Activated CD4-positive, alpha-beta memory T cell treated with anti-CD3 and anti-CD28 coated beads for 36 hours (primary cell): ENCODE data around the gene RIT2. TPM values are rescaled to one million over a fixed set of nuclear protein-coding genes. Genes with fewer than 3 reads are reported as not detected.

Experiments used
- CTCF ChIA-PET: fragments of 350-600 bp; sonication (Branson Sonifier 250); formaldehyde crosslinking; loops from one replicate; lab custom pipeline; 2021; ENCODE audit warnings: antibody characterized with exemption, inconsistent platforms; lab: Charles Lee
- POLR2A ChIA-PET: fragments of 350-600 bp; sonication (Branson Sonifier 250); formaldehyde crosslinking; loops from one replicate; lab custom pipeline; 2021; ENCODE audit warnings: antibody characterized with exemption; lab: Charles Lee
- DNase-seq: peaks from one replicate; pipeline ENCODE4 v3.0.0-alpha.2; 2020
- H3K27ac Mint-ChIP-seq: one replicate; pipeline ENCODE4 v1.8.0; 2021; ENCODE audit warnings: mixed read lengths
- H3K27me3 Mint-ChIP-seq: one replicate; pipeline ENCODE4 v1.8.0; 2021; ENCODE audit warnings: mixed read lengths
- H3K36me3 Mint-ChIP-seq: one replicate; pipeline ENCODE4 v1.8.0; 2021; ENCODE audit warnings: mixed read lengths
- H3K4me1 Mint-ChIP-seq: one replicate; pipeline ENCODE4 v1.8.0; 2021; ENCODE audit warnings: low read depth, mixed read lengths
- H3K4me3 Mint-ChIP-seq: one replicate; pipeline ENCODE4 v1.8.0; 2021; ENCODE audit warnings: mild to moderate bottlenecking, mixed read lengths
- H3K9me3 Mint-ChIP-seq: one replicate; pipeline ENCODE4 v1.8.0; 2021; ENCODE audit warnings: mixed read lengths
- intact Hi-C: fragments of 100-400 bp; cut with micrococcal nuclease; formaldehyde crosslinking; loops from one replicate; pipeline ENCODE4 v1.15.1; 2023
- total RNA-seq, 2 experiments: library from RNA; stranded (reverse); gene quantifications; one replicate each; pipeline ENCODE4 v1.2.3, GENCODE V29; 2021

RIT2 gene
- total RNA-seq, 2 experiments from 2014 or later: not detected

- no peaks in the 10 kb centered on the region for H3K4me1 Mint-ChIP-seq
- no peak overlapping the region for H3K27ac Mint-ChIP-seq
- no peak for DNase-seq
- ChIA-PET CTCF (no interaction called here), POLR2A (no interaction called here)
- intact Hi-C loops: no loop called here
- no peaks in the 10 kb centered on the region for H3K27me3 Mint-ChIP-seq
- H3K36me3 Mint-ChIP-seq: no peaks in the 10 kb centered on the region
- peaks cover 18% of the 10 kb centered on the region for H3K9me3 Mint-ChIP-seq
- no peak overlapping the region for H3K4me3 Mint-ChIP-seq
These were observed 173.6 kb downstream of the RIT2 start for GRCh38 chr18:42941860-42942259.

GRCh38 chr18:42941021-42941420, 174.5 kb downstream of the RIT2 start:
- POLR2A ChIA-PET: no interaction called here
- no peak overlapping the region for H3K4me3 Mint-ChIP-seq
- intact Hi-C loops: no loop called here
- no peaks in the 10 kb centered on the region for H3K4me1 Mint-ChIP-seq
- no peak overlapping the region for H3K27ac Mint-ChIP-seq
- no peaks in the 10 kb centered on the region for H3K27me3 Mint-ChIP-seq
- DNase-seq: no peak
- H3K36me3 Mint-ChIP-seq: no peaks in the 10 kb centered on the region
- peaks cover 20% of the 10 kb centered on the region for H3K9me3 Mint-ChIP-seq
- CTCF ChIA-PET: no interaction called here

DNA sequence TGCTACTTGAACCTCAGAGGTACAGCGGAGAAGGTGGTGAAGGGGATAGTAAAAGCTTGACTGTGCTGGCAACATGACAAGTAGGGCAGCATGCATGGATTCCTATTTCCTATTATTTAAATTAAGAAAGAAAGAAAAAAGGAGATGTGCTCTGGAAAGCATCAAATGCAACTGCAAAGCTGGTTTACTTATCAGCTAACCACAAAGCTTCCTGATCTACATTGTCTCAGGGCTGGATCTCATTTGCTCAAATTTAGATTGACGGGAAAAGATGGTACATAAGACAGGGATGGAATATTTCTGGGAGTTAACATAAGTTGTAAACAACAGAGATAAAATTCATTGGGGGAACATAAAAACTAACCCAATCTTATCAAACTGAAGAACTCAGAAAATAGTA, 178.0 kb downstream of the RIT2 start:
- Mint-ChIP-seq H3K4me1 (no peaks in the 10 kb centered on the region), H3K36me3 (no peaks in the 10 kb centered on the region), H3K9me3 (peaks cover 22% of the 10 kb centered on the region), H3K27ac (no peak overlapping the region), H3K27me3 (no peaks in the 10 kb centered on the region), H3K4me3 (no peak overlapping the region)
- POLR2A ChIA-PET: no interaction called here
- CTCF ChIA-PET: no interaction called here
- DNase-seq: no peak
- intact Hi-C loops: no loop called here

DNA sequence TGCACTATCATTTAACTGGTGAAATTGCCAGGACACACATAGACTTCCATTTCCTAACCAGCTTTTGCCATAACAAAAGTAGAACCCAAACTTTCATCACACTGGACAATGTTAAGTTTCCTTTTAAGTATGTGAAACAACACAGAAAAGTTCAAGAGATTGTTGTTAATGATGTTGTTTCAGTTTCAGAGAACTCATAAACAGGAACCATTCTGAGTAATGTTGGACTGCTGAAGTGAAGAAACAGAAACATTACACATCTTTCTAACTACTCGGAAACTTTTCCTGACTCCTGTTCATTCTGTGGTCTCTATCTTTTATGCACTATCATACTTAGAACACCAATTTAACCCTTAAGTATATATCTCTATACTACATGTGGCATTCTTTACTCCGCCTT, 179.2 kb downstream of the RIT2 start:
- Mint-ChIP-seq H3K4me1 (no peaks in the 10 kb centered on the region), H3K9me3 (peaks cover 22% of the 10 kb centered on the region), H3K27me3 (no peaks in the 10 kb centered on the region), H3K27ac (no peak overlapping the region), H3K36me3 (no peaks in the 10 kb centered on the region), H3K4me3 (no peak overlapping the region)
- no peak for DNase-seq
- ChIA-PET CTCF (no interaction called here), POLR2A (no interaction called here)
- intact Hi-C loops: no loop called here

DNA sequence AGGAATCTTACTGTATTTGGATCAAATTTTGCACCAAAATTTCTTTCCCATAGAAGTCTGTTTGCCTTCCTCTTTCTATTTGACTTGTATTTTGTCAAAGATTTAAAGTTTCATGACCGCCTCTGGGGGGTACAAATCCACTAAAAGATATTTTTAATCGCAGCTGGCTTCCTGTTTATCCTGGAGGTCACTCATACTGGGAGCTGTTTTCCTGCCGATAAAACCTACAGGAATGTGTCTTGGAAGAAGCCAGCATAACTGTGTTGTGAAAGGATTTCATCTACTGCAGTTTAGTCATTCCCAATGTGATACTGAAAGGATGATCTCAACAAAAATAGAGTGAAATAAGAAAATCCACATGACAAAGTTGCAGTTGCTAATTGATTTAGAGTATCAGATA, 184.0 kb downstream of the RIT2 start:
- no peaks in the 10 kb centered on the region for H3K27me3 Mint-ChIP-seq

DNA sequence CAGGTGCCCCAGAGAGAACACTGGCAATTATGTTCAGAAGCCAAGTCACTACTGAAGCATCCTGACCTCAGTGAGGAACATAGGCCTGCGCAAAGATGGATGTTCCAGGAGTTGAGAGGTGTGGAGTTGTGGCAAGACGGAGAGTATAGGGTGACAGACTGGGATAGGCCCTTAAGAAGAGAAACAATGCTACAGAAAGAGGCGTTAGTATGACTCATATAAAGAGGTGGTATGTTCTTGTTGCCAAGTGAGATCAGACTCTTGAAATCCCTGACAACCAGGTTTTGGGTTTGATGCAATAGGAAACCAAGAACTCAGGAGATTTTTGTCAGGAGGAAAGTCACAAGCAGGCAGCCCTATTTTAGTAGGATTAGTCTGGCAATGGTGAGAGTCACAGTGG, 185.6 kb downstream of the RIT2 start:
- CTCF ChIA-PET: no interaction called here
- no peak for DNase-seq
- POLR2A ChIA-PET: no interaction called here
- Mint-ChIP-seq H3K4me3 (no peak overlapping the region), H3K27me3 (no peaks in the 10 kb centered on the region), H3K4me1 (no peaks in the 10 kb centered on the region), H3K27ac (no peak overlapping the region), H3K36me3 (no peaks in the 10 kb centered on the region), H3K9me3 (no peaks in the 10 kb centered on the region)
- intact Hi-C loops: no loop called here

More for the DNA sequence above, 184.0 kb downstream of the RIT2 start:
- H3K9me3 Mint-ChIP-seq: peaks cover 10% of the 10 kb centered on the region
- DNase-seq: no peak
- no peaks in the 10 kb centered on the region for H3K4me1 Mint-ChIP-seq
- no peak overlapping the region for H3K27ac Mint-ChIP-seq
- CTCF ChIA-PET: no interaction called here
- no peaks in the 10 kb centered on the region for H3K36me3 Mint-ChIP-seq
- H3K4me3 Mint-ChIP-seq: no peak overlapping the region
- POLR2A ChIA-PET: no interaction called here
- intact Hi-C loops: no loop called here

- ChIA-PET CTCF (no interaction called here), POLR2A (no interaction called here)
- H3K27me3 Mint-ChIP-seq: no peaks in the 10 kb centered on the region
- H3K9me3 Mint-ChIP-seq: no peaks in the 10 kb centered on the region
- no peak overlapping the region for H3K4me3 Mint-ChIP-seq
- intact Hi-C loops: no loop called here
- no peak for DNase-seq
- no peaks in the 10 kb centered on the region for H3K4me1 Mint-ChIP-seq
- no peak overlapping the region for H3K27ac Mint-ChIP-seq
- H3K36me3 Mint-ChIP-seq: no peaks in the 10 kb centered on the region
These were observed 186.3 kb downstream of the RIT2 start for GRCh38 chr18:42929181-42929580.

- peaks cover 5% of the 10 kb centered on the region for H3K9me3 Mint-ChIP-seq
- no peak for DNase-seq
- H3K4me3 Mint-ChIP-seq: no peak overlapping the region
- no peak overlapping the region for H3K27ac Mint-ChIP-seq
- no peaks in the 10 kb centered on the region for H3K36me3 Mint-ChIP-seq
- no peaks in the 10 kb centered on the region for H3K4me1 Mint-ChIP-seq
- CTCF ChIA-PET: no interaction called here
- H3K27me3 Mint-ChIP-seq: no peaks in the 10 kb centered on the region
- POLR2A ChIA-PET: no interaction called here
- intact Hi-C loops: no loop called here
These were observed 190.4 kb downstream of the RIT2 start for GRCh38 chr18:42925036-42925435.

DNA sequence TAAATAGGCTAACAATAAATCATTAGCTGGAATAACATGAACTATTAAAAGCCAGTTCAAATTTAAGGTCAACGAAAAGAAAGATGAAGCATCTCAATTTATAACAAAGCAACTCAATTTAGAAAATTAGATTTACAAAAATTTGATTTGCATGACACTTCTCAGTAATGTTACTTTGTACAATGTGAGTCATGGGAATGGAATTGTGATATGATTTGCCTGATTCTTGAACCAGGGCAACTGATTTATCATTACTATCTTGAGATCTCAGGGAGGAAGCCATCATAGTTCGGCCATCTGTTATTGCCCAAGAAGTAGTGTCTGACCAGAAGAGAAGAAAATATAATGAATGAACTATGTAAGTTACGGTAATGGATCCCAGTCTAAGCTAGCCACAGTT, 193.1 kb downstream of the RIT2 start:
- Mint-ChIP-seq H3K27ac (no peak overlapping the region), H3K4me3 (no peak overlapping the region), H3K27me3 (no peaks in the 10 kb centered on the region), H3K36me3 (no peaks in the 10 kb centered on the region), H3K4me1 (no peaks in the 10 kb centered on the region), H3K9me3 (peaks cover 10% of the 10 kb centered on the region)
- intact Hi-C loops: no loop called here
- CTCF ChIA-PET: no interaction called here
- DNase-seq: no peak
- POLR2A ChIA-PET: no interaction called here

DNA sequence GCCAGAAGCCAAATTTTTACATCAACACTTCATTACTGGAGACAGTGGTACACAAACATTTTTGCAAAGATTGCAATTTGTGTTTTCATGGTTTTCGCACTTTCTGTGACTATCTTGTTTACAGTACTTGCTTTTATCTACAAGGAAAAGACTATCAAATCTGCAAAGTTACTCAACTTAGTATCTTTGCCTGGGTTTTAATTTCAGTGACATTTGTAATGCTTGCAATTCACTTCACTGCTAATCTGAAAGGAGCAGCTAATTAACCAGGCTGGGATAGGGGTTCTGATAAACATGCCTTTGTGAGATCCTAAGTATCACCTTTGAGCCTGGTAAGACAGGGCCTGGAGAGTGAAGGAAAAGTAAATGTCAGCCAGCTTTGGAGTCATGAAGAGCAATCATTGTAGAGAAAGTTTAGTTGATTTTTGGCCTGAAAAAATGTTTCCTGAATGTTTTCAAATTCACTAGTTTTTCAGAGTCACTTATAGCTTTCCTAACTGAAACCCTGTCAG, 194.2 kb downstream of the RIT2 start:
- Mint-ChIP-seq H3K9me3 (peaks cover 13% of the 10 kb centered on the region), H3K4me3 (no peak overlapping the region), H3K4me1 (no peaks in the 10 kb centered on the region), H3K36me3 (no peaks in the 10 kb centered on the region), H3K27me3 (no peaks in the 10 kb centered on the region), H3K27ac (no peak overlapping the region)
- CTCF ChIA-PET: no interaction called here
- POLR2A ChIA-PET: no interaction called here
- DNase-seq: no peak
- intact Hi-C loops: no loop called here

- H3K27ac Mint-ChIP-seq: no peak overlapping the region
- no peaks in the 10 kb centered on the region for H3K4me1 Mint-ChIP-seq
- no peak overlapping the region for H3K4me3 Mint-ChIP-seq
- no peaks in the 10 kb centered on the region for H3K36me3 Mint-ChIP-seq
- ChIA-PET POLR2A (no interaction called here), CTCF (no interaction called here)
- peaks cover 13% of the 10 kb centered on the region for H3K9me3 Mint-ChIP-seq
- H3K27me3 Mint-ChIP-seq: no peaks in the 10 kb centered on the region
- DNase-seq: no peak
- intact Hi-C loops: no loop called here
These were observed 194.9 kb downstream of the RIT2 start for GRCh38 chr18:42920621-42921020.

DNA sequence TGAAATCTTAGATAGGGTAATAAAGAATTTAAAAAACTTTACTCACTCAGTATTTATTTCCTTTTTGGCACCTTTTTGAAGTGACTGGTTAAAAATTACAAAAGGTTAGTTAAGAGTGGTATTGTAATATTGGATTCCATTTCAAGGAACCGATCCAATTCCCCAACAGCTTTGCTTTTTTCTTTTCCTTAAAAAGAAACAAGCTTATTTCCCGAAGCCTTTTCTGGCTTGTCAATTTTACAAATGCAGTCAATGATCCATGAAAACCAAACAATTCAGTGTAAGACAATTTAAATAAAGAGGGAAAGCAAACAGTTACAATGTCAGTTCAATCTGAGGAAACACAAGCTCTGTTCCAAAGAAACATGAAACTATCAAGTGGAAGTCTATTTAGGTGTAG, 200.2 kb downstream of the RIT2 start:
- POLR2A ChIA-PET: no interaction called here
- H3K4me1 Mint-ChIP-seq: no peaks in the 10 kb centered on the region
- CTCF ChIA-PET: no interaction called here
- no peaks in the 10 kb centered on the region for H3K27me3 Mint-ChIP-seq
- intact Hi-C loops: no loop called here
- DNase-seq: no peak
- H3K9me3 Mint-ChIP-seq: peaks cover 11% of the 10 kb centered on the region
- H3K27ac Mint-ChIP-seq: no peak overlapping the region
- H3K4me3 Mint-ChIP-seq: no peak overlapping the region
- H3K36me3 Mint-ChIP-seq: no peaks in the 10 kb centered on the region

DNA sequence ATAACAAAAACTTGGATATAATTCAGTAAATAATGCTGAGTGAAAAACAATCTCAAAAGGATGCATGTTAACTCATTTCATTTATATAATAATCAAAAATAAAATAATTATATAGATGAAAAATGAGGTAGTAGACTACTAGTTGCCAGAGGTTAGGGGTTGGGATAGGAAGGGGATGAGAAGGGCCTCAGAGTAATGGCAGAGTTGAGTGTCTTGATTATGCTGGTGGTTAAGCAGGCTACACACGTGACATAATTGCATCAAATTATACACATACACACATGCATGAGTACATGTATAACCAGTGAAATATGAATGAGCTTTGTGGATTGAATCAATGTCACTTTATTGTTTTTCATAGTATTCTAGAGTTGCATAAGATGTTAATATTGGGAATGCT, 201.0 kb downstream of the RIT2 start:
- POLR2A ChIA-PET: no interaction called here
- Mint-ChIP-seq H3K27me3 (no peaks in the 10 kb centered on the region), H3K27ac (no peak overlapping the region), H3K36me3 (no peaks in the 10 kb centered on the region), H3K9me3 (peaks cover 13% of the 10 kb centered on the region), H3K4me1 (no peaks in the 10 kb centered on the region), H3K4me3 (no peak overlapping the region)
- CTCF ChIA-PET: no interaction called here
- intact Hi-C loops: no loop called here
- no peak for DNase-seq
